H1 (cell line): ENCODE measurements around the gene GLIPR2. TPM values are rescaled to one million over a fixed set of nuclear protein-coding genes. Genes with fewer than 3 reads are reported as not detected.

Source experiments
- CTCF ChIA-PET: fragments of 300-600 bp; sonication (Branson Sonifier 250); formaldehyde crosslinking; loops from one replicate; lab custom pipeline; 2021; ENCODE audit not compliant: partially characterized antibody; lab: Charles Lee
- POLR2A ChIA-PET: fragments of 300-600 bp; sonication (Branson Sonifier 250); formaldehyde crosslinking; loops from one replicate; lab custom pipeline; 2021; ENCODE audit warnings: inconsistent platforms; ENCODE audit not compliant: partially characterized antibody; lab: Charles Lee
- DNase-seq, 2 experiments: peaks; one replicate each; pipeline versions ENCODE4 v3.0.0 to v3.0.0-alpha.2; 2010 to 2022; ENCODE audit warnings: low spot score in 2 of 2, low read depth in 1 of 2, mixed read lengths in 1 of 2
- FAIRE-seq: peaks from 2 replicates; lab custom pipeline; 2011; peaks lifted over from hg19 to GRCh38; lab: Jason Lieb, UNC
- H2AFZ ChIP-seq: 2 replicates; pipeline ENCODE4 v1.8.1; 2012; ENCODE audit warnings: low read length, inconsistent platforms
- H2AK5ac ChIP-seq: 2 replicates; pipeline ENCODE4 v1.6.1; 2013; ENCODE audit warnings: low read depth, low read length
- H2BK120ac ChIP-seq: replicated peaks from 2 replicates; pipeline ENCODE3; 2013; ENCODE audit warnings: low read depth, low read length, inconsistent platforms
- H2BK12ac ChIP-seq: 2 replicates; pipeline ENCODE4 v1.6.1; 2013; ENCODE audit warnings: low read depth, low read length
- H2BK15ac ChIP-seq: 2 replicates; pipeline ENCODE4 v1.6.1; 2013; ENCODE audit warnings: low read length
- H2BK20ac ChIP-seq: 2 replicates; pipeline ENCODE4 v1.6.1; 2013; ENCODE audit warnings: low read length
- H2BK5ac ChIP-seq: 2 replicates; pipeline ENCODE4 v1.6.1; 2013; ENCODE audit warnings: low read depth, low read length
- H3K14ac ChIP-seq: 2 replicates; pipeline ENCODE4 v1.6.1; 2013; ENCODE audit warnings: inconsistent platforms; ENCODE audit not compliant: insufficient read length
- H3K18ac ChIP-seq: 2 replicates; pipeline ENCODE4 v1.6.1; 2013; ENCODE audit warnings: low read length; ENCODE audit errors: extremely low read depth
- H3K23ac ChIP-seq: 2 replicates; pipeline ENCODE4 v1.6.1; 2013; ENCODE audit warnings: inconsistent platforms; ENCODE audit not compliant: insufficient read length
- H3K23me2 ChIP-seq: 2 replicates; pipeline ENCODE4 v1.6.1; 2013; ENCODE audit warnings: low read depth, low read length
- H3K27ac ChIP-seq: 2 replicates; pipeline ENCODE4 v1.6.1; 2011; ENCODE audit warnings: low read depth, low read length, inconsistent platforms
- H3K27me3 ChIP-seq, 4 experiments: replicated peaks in 1 of 4; 1 replicate in 1 of 4; 2 replicates in 3 of 4; pipeline versions ENCODE4 v1.6.1 to v1.8.1; 2011 to 2013; ENCODE audit warnings: low read length in 3 of 4, mild to moderate bottlenecking in 3 of 4, inconsistent platforms in 2 of 4, mixed read lengths in 2 of 4, moderate library complexity in 1 of 4; ENCODE audit not compliant: control insufficient read depth in 3 of 4, insufficient read depth in 3 of 4; ENCODE audit errors: extremely low read depth in 1 of 4
- H3K36me3 ChIP-seq, 4 experiments: 2 replicates each; pipeline versions ENCODE4 v1.6.1 to v1.8.1; 2011 to 2013; ENCODE audit warnings: mild to moderate bottlenecking in 4 of 4, low read length in 3 of 4, moderate library complexity in 2 of 4, control low read depth in 1 of 4, inconsistent platforms in 1 of 4; ENCODE audit not compliant: insufficient read depth in 4 of 4, control insufficient read depth in 2 of 4
- H3K4ac ChIP-seq: replicated peaks from 2 replicates; pipeline ENCODE3; 2013; ENCODE audit warnings: low read length, low read depth, mixed read lengths, inconsistent platforms; ENCODE audit not compliant: insufficient read length
- H3K4me1 ChIP-seq, 4 experiments: replicated peaks in 1 of 4; 1 replicate in 1 of 4; 2 replicates in 3 of 4; pipeline versions ENCODE4 v1.6.1 to v1.8.1; 2011 to 2013; ENCODE audit warnings: low read length in 3 of 4, inconsistent platforms in 2 of 4, mixed read lengths in 1 of 4; ENCODE audit not compliant: insufficient read depth in 4 of 4, control insufficient read depth in 3 of 4
- H3K4me2 ChIP-seq, 2 experiments: 2 replicates each; pipeline versions ENCODE4 v1.6.1 to v1.8.1; 2011 to 2013; ENCODE audit warnings: low read depth in 2 of 2, low read length in 2 of 2, control low read depth in 1 of 2, inconsistent platforms in 1 of 2, mild to moderate bottlenecking in 1 of 2; ENCODE audit not compliant: insufficient read depth in 1 of 2
- H3K4me3 ChIP-seq, 4 experiments: fragments of 200-600, 300-600 bp in 1 of 4; sonication (generic), shearing (Covaris generic), sonication (Bioruptor Twin) in 1 of 4; 2 replicates each; pipeline versions ENCODE4 v1.5.1 to v1.8.1; 2011 to 2016; ENCODE audit warnings: low read length in 4 of 4, low read depth in 3 of 4, control low read depth in 2 of 4, inconsistent platforms in 2 of 4, mild to moderate bottlenecking in 2 of 4, mixed read lengths in 1 of 4, moderate library complexity in 1 of 4; ENCODE audit not compliant: insufficient read depth in 2 of 4; ENCODE audit errors: extremely low read depth in 1 of 4
- H3K56ac ChIP-seq: replicated peaks from 2 replicates; pipeline ENCODE3; 2013; ENCODE audit warnings: low read depth, mild to moderate bottlenecking, mixed read lengths, low read length, inconsistent platforms; ENCODE audit not compliant: insufficient read length
- H3K79me1 ChIP-seq: 2 replicates; pipeline ENCODE4 v1.6.1; 2013; ENCODE audit warnings: low read depth, low read length, control low read depth
- H3K79me2 ChIP-seq, 2 experiments: 2 replicates each; pipeline versions ENCODE4 v1.6.1 to v1.8.1; 2012 to 2013; ENCODE audit warnings: low read length in 2 of 2, mild to moderate bottlenecking in 2 of 2, inconsistent platforms in 1 of 2; ENCODE audit not compliant: insufficient read depth in 2 of 2, control insufficient read depth in 1 of 2
- H3K9ac ChIP-seq, 4 experiments: replicated peaks in 1 of 4; 1 replicate in 1 of 4; 2 replicates in 3 of 4; pipeline versions ENCODE4 v1.6.1 to v1.8.1; 2011 to 2013; ENCODE audit warnings: low read depth in 3 of 4, low read length in 3 of 4, control low read depth in 2 of 4, mild to moderate bottlenecking in 2 of 4, moderate library complexity in 2 of 4, inconsistent platforms in 1 of 4; ENCODE audit errors: extremely low read depth in 1 of 4
- H3K9me3 ChIP-seq, 2 experiments: 2 replicates each; pipeline versions ENCODE4 v1.6.1 to v1.8.1; 2012 to 2013; ENCODE audit warnings: mild to moderate bottlenecking in 2 of 2, moderate library complexity in 2 of 2, control low read depth in 1 of 2, inconsistent platforms in 1 of 2, low read depth in 1 of 2, low read length in 1 of 2, mixed read lengths in 1 of 2; ENCODE audit not compliant: insufficient read depth in 2 of 2
- H4K20me1 ChIP-seq, 2 experiments: replicated peaks in 1 of 2; 2 replicates each; pipeline versions ENCODE3 to v1.8.1; 2011 to 2013; ENCODE audit warnings: inconsistent platforms in 2 of 2, low read length in 2 of 2, mild to moderate bottlenecking in 1 of 2; ENCODE audit not compliant: insufficient read depth in 2 of 2, control insufficient read depth in 1 of 2
- H4K5ac ChIP-seq: 2 replicates; pipeline ENCODE4 v1.6.1; 2013; ENCODE audit warnings: low read length, low read depth, mixed read lengths, inconsistent platforms; ENCODE audit not compliant: insufficient read length
- H4K8ac ChIP-seq: 2 replicates; pipeline ENCODE4 v1.8.0; 2013; ENCODE audit warnings: mild to moderate bottlenecking, moderate library complexity, low read length, inconsistent platforms; ENCODE audit not compliant: insufficient read depth; ENCODE audit errors: extremely low read depth
- H4K91ac ChIP-seq: replicated peaks from 2 replicates; pipeline ENCODE3; 2013; ENCODE audit warnings: low read length, mixed read lengths, inconsistent platforms; ENCODE audit not compliant: insufficient read length
- BRCA1 ChIP-seq: IDR thresholded peaks from 2 replicates; pipeline ENCODE4 v1.6.1; 2012; ENCODE audit warnings: low read depth, low read length, improper control_type of control experiment
- GTF2F1 ChIP-seq: IDR thresholded peaks from 2 replicates; pipeline ENCODE4 v1.6.1; 2012; ENCODE audit warnings: low read depth, low read length, improper control_type of control experiment, borderline replicate concordance
- RBBP5 ChIP-seq: IDR thresholded peaks from 2 replicates; pipeline ENCODE4 v1.7.1; 2012; ENCODE audit warnings: low read depth, mild to moderate bottlenecking, inconsistent platforms, low read length, moderate library complexity, borderline replicate concordance
- SP1 ChIP-seq: IDR thresholded peaks from 2 replicates; pipeline ENCODE4 v1.6.1; 2011; ENCODE audit warnings: low read depth, low read length
- WGBS, 2 experiments: shearing (Covaris generic) in 1 of 2; methylation state at CpG; one replicate each; pipeline versions ENCODE4 v1.1.6 to v1.1.7; 2013 to 2015; ENCODE audit warnings: low lambda C conversion rate in 2 of 2, mixed read lengths in 2 of 2, inconsistent platforms in 1 of 2, low coverage in 1 of 2, missing lambda C conversion rate in 1 of 2; ENCODE audit not compliant: insufficient replicate concordance in 2 of 2, insufficient coverage in 1 of 2, insufficient read length in 1 of 2; ENCODE audit errors: extremely low coverage in 1 of 2, missing lambda C conversion rate in 1 of 2; 5-methylcytosine and 5-hydroxymethylcytosine counted together
- polyA plus RNA-seq, 7 experiments: library from polyadenylated mRNA; depleted of rRNA in 3 of 7; stranded (reverse) in 5 of 7; unstranded in 2 of 7; fragments of >200 nt in 5 of 7; fragments of 200-250 nt in 2 of 7; gene quantifications; 1 replicate in 5 of 7; 2 replicates in 1 of 7; 4 replicates in 1 of 7; pipeline versions ENCODE4 v1.2.1 to v1.2.3, GENCODE V29; 2011 to 2013; ENCODE audit warnings: missing spikeins in 2 of 7, mixed read lengths in 2 of 7
- total RNA-seq: library from RNA; stranded (reverse); fragmentation: NEBNext Ultra II Directional; extraction: Animal tissue kit (Norgen Biotek cat#: 25700); gene quantifications from 2 replicates; pipeline ENCODE4 v1.2.1, GENCODE V29; 2021
- TF ChIP-seq, protein P1 (sequence below): IDR thresholded peaks from 2 replicates; pipeline ENCODE4 v1.6.1; 2012; ENCODE audit warnings: inconsistent platforms
- TF ChIP-seq, protein P2 (sequence below): IDR thresholded peaks from 2 replicates; pipeline ENCODE4 v1.6.1; 2011; ENCODE audit warnings: low read depth, mild to moderate bottlenecking, low read length; ENCODE audit not compliant: insufficient read depth
- TF ChIP-seq, protein P3 (sequence below), 3 experiments: IDR thresholded peaks; 1 replicate in 2 of 3; 2 replicates in 1 of 3; pipeline versions ENCODE4 v1.5.1 to v1.6.1; 2011; ENCODE audit warnings: low read length in 3 of 3, mild to moderate bottlenecking in 3 of 3, inconsistent platforms in 2 of 3, low read depth in 1 of 3, moderate library complexity in 1 of 3; ENCODE audit not compliant: insufficient read depth in 1 of 3; ENCODE audit errors: control extremely low read depth in 1 of 3
- TF ChIP-seq, protein P4 (sequence below): IDR thresholded peaks from 2 replicates; pipeline ENCODE4 v1.6.1; 2011; ENCODE audit warnings: low read length, improper control_type of control experiment

The GLIPR2 gene
- total and polyA plus RNA-seq, 2 of the 8 experiments (the other 6 are each of a cell fraction or from before 2014, with no cell fraction given), result 7.9 to 12.0 TPM

DNA sequence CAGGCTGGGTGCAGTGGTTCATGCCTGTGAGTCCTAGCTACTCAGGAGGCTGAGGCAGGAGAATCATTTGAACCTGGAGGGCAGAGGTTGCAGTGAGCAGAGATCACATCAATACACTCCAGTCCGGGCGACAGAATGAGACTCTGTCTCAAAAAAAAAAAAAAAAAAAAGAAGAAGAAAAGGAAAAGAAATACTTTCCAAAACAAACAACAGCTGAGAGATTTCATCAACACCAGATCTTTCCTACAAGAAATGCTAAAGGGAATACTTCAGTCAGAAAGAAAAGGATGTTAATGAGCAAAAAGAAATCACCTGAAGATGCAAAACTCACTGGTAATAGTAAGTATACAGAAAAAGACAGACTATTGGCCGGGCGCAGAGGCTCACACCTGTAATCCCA, 41.0 kb downstream of the GLIPR2 start:
- Histone ChIP-seq H3K27me3 (no peaks in the 10 kb centered on the region), H3K4ac (no peak overlapping the region), H3K79me1 (no peaks in the 10 kb centered on the region), H3K36me3 (no peaks in the 10 kb centered on the region), H2AK5ac (no peak overlapping the region), H2BK12ac (no peak overlapping the region), H4K8ac (no peak overlapping the region), H4K5ac (no peak overlapping the region), H3K14ac (no peak overlapping the region), H3K56ac (no peak overlapping the region), H4K91ac (no peak overlapping the region), H2BK5ac (no peak overlapping the region), H3K9ac (no peak overlapping the region), H3K18ac (no peak overlapping the region), H2BK15ac (no peak overlapping the region), H2BK20ac (no peak overlapping the region), H3K4me1 (no peaks in the 10 kb centered on the region), H2AFZ (no peak overlapping the region), H3K23ac (no peak overlapping the region), H4K20me1 (no peaks in the 10 kb centered on the region), H3K4me3 (no peak overlapping the region), H3K27ac (no peak overlapping the region), H3K23me2 (no peaks in the 10 kb centered on the region), H3K79me2 (no peaks in the 10 kb centered on the region), H3K4me2 (no peak overlapping the region), H2BK120ac (no peak overlapping the region), H3K9me3 (0 out of 4 replicates have a peak, but pooled peaks cover 0 to 4% of the 10 kb centered on the region in 2 experiments)
- WGBS, 2 experiments, result 97% methylated on average over 4 of the region's 4 CpGs; no CpG with 5 or more reads in 1 of the 2 experiments
- FAIRE-seq (no peak), DNase-seq (no peak)
- CTCF ChIA-PET, result interaction anchor here (3.5 kb wide), 1 partner anchor 13 kb away, joined by 9 read pairs; the partner anchor contains the start of gene CLTA
- POLR2A ChIA-PET, result interaction anchor here (1.0 kb wide), 1 partner anchor 9 kb away, joined by 3 read pairs; the partner anchor contains the start of gene CCIN
- TF ChIP-seq BRCA1 (no peak), RBBP5 (no peak), SP1 (no peak), GTF2F1 (no peak)
- TF ChIP-seq, protein P1, sequence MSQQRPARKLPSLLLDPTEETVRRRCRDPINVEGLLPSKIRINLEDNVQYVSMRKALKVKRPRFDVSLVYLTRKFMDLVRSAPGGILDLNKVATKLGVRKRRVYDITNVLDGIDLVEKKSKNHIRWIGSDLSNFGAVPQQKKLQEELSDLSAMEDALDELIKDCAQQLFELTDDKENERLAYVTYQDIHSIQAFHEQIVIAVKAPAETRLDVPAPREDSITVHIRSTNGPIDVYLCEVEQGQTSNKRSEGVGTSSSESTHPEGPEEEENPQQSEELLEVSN, result no peak
- TF ChIP-seq, protein P2, sequence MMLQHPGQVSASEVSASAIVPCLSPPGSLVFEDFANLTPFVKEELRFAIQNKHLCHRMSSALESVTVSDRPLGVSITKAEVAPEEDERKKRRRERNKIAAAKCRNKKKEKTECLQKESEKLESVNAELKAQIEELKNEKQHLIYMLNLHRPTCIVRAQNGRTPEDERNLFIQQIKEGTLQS, result no peak
- TF ChIP-seq, protein P3, sequence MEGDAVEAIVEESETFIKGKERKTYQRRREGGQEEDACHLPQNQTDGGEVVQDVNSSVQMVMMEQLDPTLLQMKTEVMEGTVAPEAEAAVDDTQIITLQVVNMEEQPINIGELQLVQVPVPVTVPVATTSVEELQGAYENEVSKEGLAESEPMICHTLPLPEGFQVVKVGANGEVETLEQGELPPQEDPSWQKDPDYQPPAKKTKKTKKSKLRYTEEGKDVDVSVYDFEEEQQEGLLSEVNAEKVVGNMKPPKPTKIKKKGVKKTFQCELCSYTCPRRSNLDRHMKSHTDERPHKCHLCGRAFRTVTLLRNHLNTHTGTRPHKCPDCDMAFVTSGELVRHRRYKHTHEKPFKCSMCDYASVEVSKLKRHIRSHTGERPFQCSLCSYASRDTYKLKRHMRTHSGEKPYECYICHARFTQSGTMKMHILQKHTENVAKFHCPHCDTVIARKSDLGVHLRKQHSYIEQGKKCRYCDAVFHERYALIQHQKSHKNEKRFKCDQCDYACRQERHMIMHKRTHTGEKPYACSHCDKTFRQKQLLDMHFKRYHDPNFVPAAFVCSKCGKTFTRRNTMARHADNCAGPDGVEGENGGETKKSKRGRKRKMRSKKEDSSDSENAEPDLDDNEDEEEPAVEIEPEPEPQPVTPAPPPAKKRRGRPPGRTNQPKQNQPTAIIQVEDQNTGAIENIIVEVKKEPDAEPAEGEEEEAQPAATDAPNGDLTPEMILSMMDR (IDR thresholded peaks at IDR 0.05; ENCODE audit: control extremely low read depth in 1 of 3, insufficient read depth in 1 of 3, low read depth in 1 of 3, low read length in 3 of 3), result no peak
- TF ChIP-seq, protein P4, sequence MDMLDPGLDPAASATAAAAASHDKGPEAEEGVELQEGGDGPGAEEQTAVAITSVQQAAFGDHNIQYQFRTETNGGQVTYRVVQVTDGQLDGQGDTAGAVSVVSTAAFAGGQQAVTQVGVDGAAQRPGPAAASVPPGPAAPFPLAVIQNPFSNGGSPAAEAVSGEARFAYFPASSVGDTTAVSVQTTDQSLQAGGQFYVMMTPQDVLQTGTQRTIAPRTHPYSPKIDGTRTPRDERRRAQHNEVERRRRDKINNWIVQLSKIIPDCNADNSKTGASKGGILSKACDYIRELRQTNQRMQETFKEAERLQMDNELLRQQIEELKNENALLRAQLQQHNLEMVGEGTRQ, result no peak
